ENCODE measurements around the gene ZMYND8.

ZMYND8 gene

GRCh38 chr20:47319517-47320252 is 36.8 kb downstream of the ZMYND8 start:
- DNase-seq (ENCODE audit: low read depth, low spot score) = no peak
- no peak overlapping the region; the same call in 1 of the 2 replicates for H3K4me3 ChIP-seq (ENCODE audit: low read depth, low read length)
- CTCF ChIA-PET = interaction anchor here (0.8 to 1.5 kb wide), 5 partner anchors 8 to 65 kb away, joined by 3 to 5 read pairs (median 4); no protein-coding TSS in a partner anchor

GRCh38 chr20:47318586-47319516 is 37.6 kb downstream of the ZMYND8 start:
- no peak for TF ChIP-seq CTCF (IDR thresholded peaks at IDR 0.05; ENCODE audit: insufficient read depth, low read length, missing control alignments)
- peak overlapping the region; percentile 19; the same call in 1 of the 2 replicates for H3K4me3 ChIP-seq (ENCODE audit: low read depth, low read length)
- POLR2A ChIA-PET = interaction anchor here (0.9 to 4.9 kb wide), 3 partner anchors 8 to 45 kb away, joined by 4 to 66 read pairs (median 7); partner anchors contain the start of gene ZMYND8
- CTCF ChIA-PET = interaction anchor here (1.3 to 1.6 kb wide), 6 partner anchors 9 to 66 kb away, joined by 3 to 8 read pairs (median 4); no protein-coding TSS in a partner anchor
- no peak for DNase-seq (ENCODE audit: low read depth, low spot score)

More at GRCh38 chr20:47319517-47320252, 36.8 kb downstream of the ZMYND8 start:
- TF ChIP-seq CTCF (IDR thresholded peaks at IDR 0.05; ENCODE audit: insufficient read depth, low read length, missing control alignments) = no peak
- POLR2A ChIA-PET = interaction anchor here (0.9 to 4.9 kb wide), 2 partner anchors 39 to 46 kb away, joined by 4 to 66 read pairs; partner anchors contain the start of gene ZMYND8

GRCh38 chr20:47318027-47318585 is 38.4 kb downstream of the ZMYND8 start:
- peak overlapping the region; percentile 12 for H3K4me3 ChIP-seq (ENCODE audit: low read depth, low read length)
- TF ChIP-seq CTCF (IDR thresholded peaks at IDR 0.05; ENCODE audit: insufficient read depth, low read length, missing control alignments) = no peak
- no peak for DNase-seq (ENCODE audit: low read depth, low spot score)
- CTCF ChIA-PET = interaction anchor here (1.3 to 2.9 kb wide), 4 partner anchors 15 to 66 kb away, joined by 3 to 20 read pairs (median 7); no protein-coding TSS in a partner anchor
- POLR2A ChIA-PET = interaction anchor here (1.1 to 4.9 kb wide), 11 partner anchors 9 to 91 kb away, joined by 3 to 66 read pairs (median 5); partner anchors contain the start of gene ZMYND8

- no peak for TF ChIP-seq CTCF (IDR thresholded peaks at IDR 0.05; ENCODE audit: insufficient read depth, low read length, missing control alignments)
- CTCF ChIA-PET = interaction anchor here (1.3 to 2.9 kb wide), 5 partner anchors 14 to 67 kb away, joined by 3 to 20 read pairs (median 6); no protein-coding TSS in a partner anchor
- peak; percentile 90 for DNase-seq (ENCODE audit: low read depth, low spot score)
- POLR2A ChIA-PET = interaction anchor here (0.7 to 4.9 kb wide), 13 partner anchors 9 to 956 kb away, joined by 3 to 66 read pairs (median 4); partner anchors contain the start of gene ZMYND8
- no peak overlapping the region for H3K4me3 ChIP-seq (ENCODE audit: low read depth, low read length)
Measured at GRCh38 chr20:47317127-47317895, 39.2 kb downstream of the ZMYND8 start.

GRCh38 chr20:47316776-47317126 is 39.7 kb downstream of the ZMYND8 start:
- ChIA-PET POLR2A (interaction anchor here (0.8 to 4.9 kb wide), 12 partner anchors 12 to 90 kb away, joined by 3 to 66 read pairs (median 4); partner anchors contain the start of gene ZMYND8), CTCF (interaction anchor here (0.7 to 2.9 kb wide), 7 partner anchors 10 to 67 kb away, joined by 3 to 20 read pairs (median 5); no protein-coding TSS in a partner anchor)
- H3K4me3 ChIP-seq (ENCODE audit: low read depth, low read length) = no peak overlapping the region
- no peak for DNase-seq (ENCODE audit: low read depth, low spot score)
- TF ChIP-seq CTCF (IDR thresholded peaks at IDR 0.05; ENCODE audit: insufficient read depth, low read length, missing control alignments) = no peak
